Lower leg skin (tissue), 4 donors: Measurements from ENCODE around the gene SNX19. TPM values are rescaled to one million over a fixed set of nuclear protein-coding genes. Genes with fewer than 3 reads are reported as not detected.

Experiments
- DNase-seq, 2 donors: peaks; one replicate each; pipeline ENCODE4 v3.0.0-alpha.2; 2019; ENCODE audit warnings: low spot score in 2 of 2
- H3K4me3 ChIP-seq: fragments of 200-600 bp; sonication (generic); 2 replicates; pipeline ENCODE4 v1.5.1; 2017; ENCODE audit warnings: mild to moderate bottlenecking, low read depth; ENCODE audit not compliant: poor library complexity, severe bottlenecking
- POLR2A ChIP-seq, 2 donors: fragments of 450-650 bp; IDR thresholded peaks; one replicate each; pipeline ENCODE4 v1.6.1; 2016 to 2017; ENCODE audit warnings: antibody characterized with exemption in 2 of 2, mild to moderate bottlenecking in 1 of 2, moderate library complexity in 1 of 2
- WGBS, 2 donors: methylation state at CpG; one replicate each; pipeline ENCODE4 v1.1.5; 2018; 5-methylcytosine and 5-hydroxymethylcytosine counted together
- intact Hi-C: fragments of 100-400 bp; cut with DNase I; formaldehyde crosslinking; loops from one replicate; pipeline ENCODE4 v1.15.0; 2023; ENCODE audit warnings: low total_unique reads
- total RNA-seq, 4 donors: library from RNA; depleted of rRNA; stranded (reverse); fragments of >200 nt; gene quantifications; one replicate each; pipeline ENCODE4 v1.1.0, GENCODE V29; 2016
- TF ChIP-seq, protein P1 (sequence below), 3 donors: fragments of 450-650 bp; IDR thresholded peaks; one replicate each; pipeline ENCODE4 v1.5.1; 2016; ENCODE audit warnings: antibody characterized with exemption in 3 of 3, mild to moderate bottlenecking in 3 of 3, moderate library complexity in 2 of 3

Gene SNX19
- total RNA-seq, 4 donors from 2014 or later: 50.0 to 77.2 (median 60.5) TPM

DNA sequence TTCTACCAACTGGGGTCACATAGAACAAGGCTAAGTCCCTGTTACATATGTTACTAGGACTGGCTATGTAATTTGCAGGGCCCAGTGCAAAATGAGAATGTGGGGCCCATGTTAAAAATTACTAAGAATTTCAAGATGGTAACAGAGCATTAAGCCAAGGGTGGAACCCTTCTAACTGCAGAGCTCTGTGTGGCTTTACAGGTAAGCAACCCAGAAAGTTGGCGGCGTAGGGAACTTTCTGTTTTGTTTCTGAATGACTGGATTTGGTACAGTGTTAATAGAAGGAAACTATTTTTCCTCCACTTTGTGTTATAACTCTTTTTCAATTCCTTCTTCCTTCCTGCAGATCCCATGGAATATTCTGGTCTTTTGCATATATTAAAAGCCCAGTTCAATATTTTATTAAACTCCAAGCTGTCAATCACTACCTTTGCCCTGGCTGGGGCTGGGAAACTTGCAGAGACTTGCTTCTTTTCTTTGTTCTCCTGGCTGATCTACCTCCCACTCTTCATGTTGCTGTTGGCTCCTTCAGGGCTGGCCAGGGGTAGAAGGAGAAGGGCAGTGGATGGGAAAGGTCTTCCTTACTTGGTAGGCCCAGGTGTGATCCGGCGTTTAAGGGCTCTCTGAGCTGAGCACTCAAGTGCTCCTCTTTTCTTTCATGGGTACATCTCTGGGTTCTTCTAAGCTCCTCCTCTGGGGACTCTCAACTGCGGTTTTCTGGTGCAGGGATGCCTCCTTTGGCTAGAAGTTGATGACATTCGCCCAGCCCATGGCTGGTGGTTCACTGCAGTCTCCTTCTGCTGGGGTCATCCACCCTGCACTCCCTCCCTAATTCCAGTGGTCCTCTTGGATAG, 67.7 kb downstream of the SNX19 start:
- intact Hi-C loops: no loop called here
- no peak for TF ChIP-seq POLR2A (IDR thresholded peaks at IDR 0.05)
- TF ChIP-seq, protein P1, sequence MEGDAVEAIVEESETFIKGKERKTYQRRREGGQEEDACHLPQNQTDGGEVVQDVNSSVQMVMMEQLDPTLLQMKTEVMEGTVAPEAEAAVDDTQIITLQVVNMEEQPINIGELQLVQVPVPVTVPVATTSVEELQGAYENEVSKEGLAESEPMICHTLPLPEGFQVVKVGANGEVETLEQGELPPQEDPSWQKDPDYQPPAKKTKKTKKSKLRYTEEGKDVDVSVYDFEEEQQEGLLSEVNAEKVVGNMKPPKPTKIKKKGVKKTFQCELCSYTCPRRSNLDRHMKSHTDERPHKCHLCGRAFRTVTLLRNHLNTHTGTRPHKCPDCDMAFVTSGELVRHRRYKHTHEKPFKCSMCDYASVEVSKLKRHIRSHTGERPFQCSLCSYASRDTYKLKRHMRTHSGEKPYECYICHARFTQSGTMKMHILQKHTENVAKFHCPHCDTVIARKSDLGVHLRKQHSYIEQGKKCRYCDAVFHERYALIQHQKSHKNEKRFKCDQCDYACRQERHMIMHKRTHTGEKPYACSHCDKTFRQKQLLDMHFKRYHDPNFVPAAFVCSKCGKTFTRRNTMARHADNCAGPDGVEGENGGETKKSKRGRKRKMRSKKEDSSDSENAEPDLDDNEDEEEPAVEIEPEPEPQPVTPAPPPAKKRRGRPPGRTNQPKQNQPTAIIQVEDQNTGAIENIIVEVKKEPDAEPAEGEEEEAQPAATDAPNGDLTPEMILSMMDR (IDR thresholded peaks at IDR 0.05): no peak
- no peak for DNase-seq
- 61 to 71% methylated on average over 6 of the region's 6 CpGs for WGBS, 2 donors
- no peak overlapping the region for H3K4me3 ChIP-seq

DNA sequence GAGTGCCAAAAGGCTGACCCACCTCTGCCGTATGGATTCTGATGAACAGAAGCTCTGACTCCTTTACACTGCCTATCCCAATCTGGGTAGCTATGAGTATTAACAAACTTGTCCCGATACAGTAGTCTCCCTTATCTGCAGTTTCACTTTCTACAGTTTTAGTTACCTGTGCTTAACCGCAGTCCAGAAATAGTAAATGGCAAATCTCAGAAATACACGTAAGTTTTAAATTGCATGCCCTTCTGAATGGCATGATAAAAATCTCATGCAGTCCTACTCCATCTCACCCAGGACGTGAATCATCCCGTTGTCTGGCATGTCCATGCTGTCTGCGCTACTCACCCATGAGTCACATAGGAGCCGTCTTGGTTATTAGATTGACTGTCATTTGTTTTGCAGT, 68.8 kb downstream of the SNX19 start:
- TF ChIP-seq POLR2A (IDR thresholded peaks at IDR 0.05): no peak
- TF ChIP-seq, protein P1 (IDR thresholded peaks at IDR 0.05): no peak
- intact Hi-C loops: no loop called here
- no peak for DNase-seq

DNA sequence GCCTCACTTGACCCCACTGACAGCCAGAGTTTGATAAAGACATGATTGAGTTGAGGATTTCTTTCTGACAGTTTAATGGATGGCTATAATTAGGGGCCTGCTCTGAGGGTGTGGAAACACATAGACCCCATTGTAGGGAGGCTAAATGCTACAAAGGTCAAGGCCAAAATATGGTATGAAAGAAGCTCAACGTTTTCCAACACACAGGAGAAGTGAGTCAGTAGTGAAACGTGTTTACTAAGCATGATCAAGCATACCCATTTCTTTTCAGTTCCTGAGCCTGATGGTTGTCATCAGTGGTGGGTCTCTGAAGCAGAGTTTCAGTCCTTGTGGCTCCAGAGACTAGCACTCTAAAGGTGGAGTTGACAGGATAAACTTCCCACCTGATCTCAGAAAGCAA, 69.7 kb downstream of the SNX19 start:
- H3K4me3 ChIP-seq: no peak overlapping the region
- intact Hi-C loops: no loop called here
- no peak for DNase-seq
- 45 to 60% methylated on average over 2 of the region's 2 CpGs for WGBS, 2 donors
- TF ChIP-seq, protein P1 (IDR thresholded peaks at IDR 0.05): no peak
- no peak for TF ChIP-seq POLR2A (IDR thresholded peaks at IDR 0.05)

More for the DNA sequence above, 68.8 kb downstream of the SNX19 start:
- H3K4me3 ChIP-seq: no peak overlapping the region
- WGBS, 2 donors: 46 to 59% methylated on average over 8 of the region's 8 CpGs

DNA sequence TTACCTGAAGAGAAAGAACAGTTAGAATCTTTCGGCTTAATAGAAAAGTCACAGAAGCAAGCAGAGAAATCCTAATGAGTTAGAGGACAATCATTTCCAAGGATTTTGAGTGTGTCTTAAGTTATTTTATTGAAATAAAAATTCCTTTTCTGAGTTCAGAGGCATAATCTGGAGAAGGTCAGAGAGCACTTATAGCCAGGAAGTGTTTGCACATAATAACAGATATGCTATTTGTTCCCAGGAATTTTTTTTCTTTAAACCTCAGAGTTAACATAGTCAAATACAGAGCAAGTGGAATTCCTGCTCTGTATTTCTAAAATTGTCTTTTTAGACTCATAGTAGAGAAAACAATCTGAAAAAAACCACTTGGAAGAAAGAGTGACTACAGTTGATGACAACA, 74.3 kb downstream of the SNX19 start:
- no peak overlapping the region for H3K4me3 ChIP-seq
- no peak for DNase-seq
- TF ChIP-seq, protein P1 (IDR thresholded peaks at IDR 0.05): no peak
- no peak for TF ChIP-seq POLR2A (IDR thresholded peaks at IDR 0.05)
- 85 to 92% methylated on average over 1 of the region's 1 CpG for WGBS, 2 donors
- intact Hi-C loops: no loop called here

DNA sequence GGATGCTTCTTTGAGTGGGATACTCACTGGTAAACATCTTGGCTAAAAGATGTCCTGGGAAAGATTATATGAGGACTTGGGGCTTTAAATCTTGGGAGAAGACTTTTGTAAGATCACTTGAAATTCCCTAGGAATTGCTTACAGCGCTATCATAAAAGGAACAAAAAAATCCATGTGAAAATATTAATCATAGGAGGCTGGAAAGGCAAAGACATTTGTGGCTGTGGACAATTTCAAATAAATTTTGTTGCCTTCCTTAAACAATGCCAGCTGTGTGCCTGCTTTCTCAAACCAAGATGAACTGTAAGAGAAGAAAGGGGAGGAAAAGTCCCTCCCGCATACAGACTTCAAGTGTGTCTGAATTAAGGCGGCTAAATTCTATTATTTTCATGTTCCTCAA, 75.6 kb downstream of the SNX19 start:
- intact Hi-C loops: no loop called here
- no peak for DNase-seq
- TF ChIP-seq POLR2A (IDR thresholded peaks at IDR 0.05): no peak
- TF ChIP-seq, protein P1 (IDR thresholded peaks at IDR 0.05): no peak
- 44 to 46% methylated on average over 3 of the region's 3 CpGs for WGBS, 2 donors
- no peak overlapping the region for H3K4me3 ChIP-seq
